ENCODE measurements around the gene DDX31. TPM values are rescaled to one million over a fixed set of nuclear protein-coding genes. Genes with fewer than 3 reads are reported as not detected.
"Not testable (repeated sequence)": the region's sequence is repeated elsewhere in the genome, so short reads cannot be mapped to it uniquely, and the experiment has no call there.

Gene DDX31
- 25.8 TPM for total RNA-seq

DNA sequence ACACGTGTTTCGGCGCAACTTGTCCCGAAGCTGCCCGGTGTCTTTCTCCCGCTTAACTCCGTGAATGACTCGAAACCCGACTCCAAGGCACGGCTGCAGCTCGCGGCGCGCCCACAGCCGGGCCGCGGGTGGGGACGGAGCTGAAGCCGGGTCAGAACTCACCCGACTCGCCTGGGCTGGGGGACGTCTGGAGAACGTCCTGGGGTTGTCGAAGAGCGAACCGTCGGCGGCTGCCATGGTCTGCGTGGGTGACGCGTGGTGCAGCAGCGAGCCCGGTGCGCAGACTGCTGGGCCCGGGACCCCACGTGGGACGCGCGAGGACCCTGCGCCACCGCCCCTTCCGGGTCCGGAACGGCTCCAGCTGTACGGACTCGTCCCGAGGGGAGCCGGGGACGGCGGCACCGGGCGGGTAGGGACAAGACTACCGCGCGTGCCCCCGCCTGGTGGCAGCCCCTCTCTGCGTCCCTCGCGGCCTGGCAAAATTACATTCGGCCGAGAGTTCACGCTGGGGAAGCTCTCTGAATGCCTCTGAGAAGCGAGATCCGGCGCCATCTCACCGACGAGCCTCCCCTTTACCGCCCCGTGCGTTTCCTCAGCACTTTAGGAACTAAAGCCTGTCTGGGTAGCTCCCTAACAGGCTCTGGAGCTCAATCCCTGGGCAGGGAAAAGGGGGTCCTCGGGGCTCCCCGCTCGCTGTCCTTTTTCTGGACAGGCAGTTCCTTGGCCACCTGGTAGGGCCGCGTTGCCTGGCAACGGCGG lies at the start of gene DDX31:
TSS of gene DDX31 (minus strand) at position 286 of the 759 bp plus-strand sequence. CDS start at position 237, 49 bp downstream.
- DNase-seq (ENCODE audit: low spot score), result peak; percentile 88

DNA sequence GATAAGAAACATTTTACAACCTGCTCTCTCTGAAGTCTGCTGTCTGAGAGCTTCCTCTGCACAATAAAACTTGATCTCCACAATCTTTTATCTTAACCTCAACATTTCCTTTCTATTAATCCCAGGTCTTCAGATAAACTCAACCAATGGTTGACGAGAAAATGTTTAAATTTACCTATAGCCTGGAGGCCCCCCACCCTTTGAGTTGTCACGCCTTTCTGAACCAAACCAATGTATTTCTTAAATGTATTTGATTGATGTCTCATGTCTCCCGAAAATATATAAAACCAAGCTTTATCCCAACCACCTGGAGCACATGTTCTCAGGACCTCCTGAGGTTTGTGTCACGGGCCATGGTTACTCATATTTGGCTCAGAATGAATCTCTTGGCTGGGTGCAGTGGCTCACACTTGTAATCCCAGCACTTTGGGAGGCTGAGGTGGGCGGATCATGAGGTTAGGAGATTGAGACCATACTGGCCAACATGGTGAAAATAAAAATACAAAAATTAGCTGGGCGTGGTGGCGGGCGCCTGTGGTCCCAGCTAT lies 48.7 kb upstream of the DDX31 start:
- not testable (repeated sequence) for DNase-seq (ENCODE audit: low spot score)

DNA sequence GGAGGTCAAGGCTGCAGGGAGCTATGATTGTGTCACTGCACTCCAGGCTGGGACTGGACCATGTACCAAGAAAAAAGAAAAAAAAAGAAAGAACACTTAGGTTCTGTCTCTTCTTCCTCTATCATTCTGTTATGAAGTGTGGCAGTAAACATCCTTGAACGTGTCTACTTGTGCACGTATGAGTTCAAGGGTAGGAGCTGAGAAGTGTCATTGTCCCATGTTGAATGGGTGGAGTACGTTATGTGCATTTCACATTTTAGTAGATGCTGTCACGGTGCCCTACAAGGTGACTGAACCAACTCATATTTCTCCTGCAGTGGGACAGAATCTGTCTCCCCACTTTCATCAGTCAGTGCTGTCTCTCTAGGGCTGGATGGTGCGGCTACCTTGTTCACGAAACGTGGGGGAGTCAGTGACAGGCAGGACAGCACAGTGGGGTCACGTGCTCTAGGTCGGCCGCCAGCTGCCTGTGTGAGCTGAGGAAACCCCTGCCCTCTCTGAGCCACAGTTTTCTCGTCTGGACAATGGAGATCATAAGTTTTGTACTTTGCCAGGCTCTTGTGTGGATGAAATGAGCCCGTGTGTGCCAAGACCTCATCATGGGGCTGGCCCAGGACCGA lies 47.7 kb upstream of the DDX31 start:
- no peak for DNase-seq (ENCODE audit: low spot score)

DNA sequence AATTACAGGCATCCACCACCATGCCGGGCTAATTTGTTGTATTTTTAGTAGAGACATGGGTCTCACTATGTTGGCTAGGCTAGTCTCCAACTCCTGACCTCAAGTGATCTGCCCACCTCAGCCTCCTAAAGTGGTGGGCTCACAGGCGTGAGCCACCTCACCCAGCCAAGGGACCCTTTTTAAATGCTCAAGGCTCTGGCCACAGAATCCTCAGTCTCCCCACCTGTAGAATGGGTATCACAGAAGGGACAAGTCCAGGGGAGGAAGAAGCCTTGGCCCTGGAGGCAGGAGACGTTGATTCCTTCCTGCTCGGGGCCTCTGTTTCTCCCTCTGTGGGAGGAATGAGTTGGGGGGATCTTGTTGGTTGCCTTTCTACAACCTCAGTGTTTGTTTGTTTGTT lies 46.2 kb upstream of the DDX31 start:
- DNase-seq (ENCODE audit: low spot score), result no peak

DNA sequence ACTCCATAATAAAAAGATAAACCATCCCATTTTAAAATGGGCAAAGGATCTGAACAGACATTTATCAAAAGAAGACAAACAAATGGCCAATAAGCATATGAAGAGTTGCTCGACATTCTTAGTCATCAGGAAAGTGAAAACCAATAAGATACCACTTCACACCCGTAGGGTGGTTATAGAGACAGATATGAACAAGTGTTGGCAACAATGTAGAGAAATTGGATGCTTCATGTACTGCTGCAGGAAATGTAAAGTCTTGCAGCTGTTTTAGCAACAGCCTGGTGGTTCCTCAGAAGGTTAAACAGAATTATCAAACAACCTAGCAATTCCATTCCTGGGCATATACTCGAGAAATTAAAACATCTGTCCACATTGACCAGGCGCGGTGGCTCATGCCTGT lies 43.0 kb upstream of the DDX31 start:
- DNase-seq (ENCODE audit: low spot score), result no peak

DNA sequence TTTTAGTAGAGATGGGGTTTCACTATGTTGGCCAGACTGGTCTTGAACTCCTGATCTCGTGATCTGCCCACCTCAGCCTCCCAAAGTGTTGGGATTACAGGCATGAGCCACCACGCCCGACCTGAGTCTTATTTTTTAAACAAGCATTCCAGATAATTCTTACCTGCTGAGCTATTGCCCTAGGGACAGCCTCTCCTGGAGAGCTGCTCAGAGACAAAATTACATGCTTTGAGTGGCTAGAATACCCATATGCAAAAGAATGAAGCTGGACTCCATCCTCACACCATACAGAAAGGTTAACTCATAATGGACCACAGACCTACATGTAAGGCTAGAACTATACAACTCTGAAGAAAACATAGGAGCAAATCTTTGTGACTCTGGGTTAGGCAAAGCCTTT lies 42.1 kb upstream of the DDX31 start:
- no peak for DNase-seq (ENCODE audit: low spot score)

DNA sequence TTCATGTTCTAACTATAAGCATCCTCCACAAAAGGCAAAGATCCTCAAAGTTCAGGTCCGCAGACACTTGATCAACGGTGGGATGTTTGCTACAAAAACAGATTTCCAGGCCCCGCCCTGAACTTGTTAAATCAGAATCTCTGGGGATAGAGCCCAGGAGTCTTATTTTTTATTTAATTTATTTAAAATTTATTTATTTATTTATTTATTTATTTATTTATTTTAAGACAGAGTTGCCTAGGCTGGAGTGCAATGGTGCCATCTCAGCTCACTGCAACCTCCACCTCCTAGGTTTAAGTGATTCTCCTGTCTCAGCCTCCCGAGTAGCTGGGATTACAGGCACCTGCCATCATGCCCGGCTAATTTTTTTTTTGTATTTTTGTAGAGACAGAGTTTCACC lies 41.4 kb upstream of the DDX31 start:
- not testable (repeated sequence) for DNase-seq (ENCODE audit: low spot score)

DNA sequence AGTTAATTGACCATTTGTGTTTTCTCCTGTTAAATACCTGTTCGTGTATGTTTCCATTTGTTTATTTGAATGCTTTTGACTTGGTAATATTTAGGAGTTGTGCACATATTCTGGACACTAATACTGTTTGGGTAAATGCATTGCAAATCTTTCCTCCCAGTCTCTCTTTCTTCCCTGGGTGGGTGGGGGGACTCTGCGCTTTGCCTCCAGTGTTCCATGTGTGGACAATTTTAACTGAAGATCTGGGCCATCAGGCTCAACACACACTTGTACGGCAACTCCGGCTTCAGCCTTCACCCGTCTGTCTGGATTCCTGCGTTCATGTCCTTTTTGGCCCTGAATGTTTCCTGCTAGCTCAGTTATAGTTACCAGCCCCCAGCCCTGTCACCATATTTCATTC lies 40.5 kb upstream of the DDX31 start:
- DNase-seq (ENCODE audit: low spot score), result no peak

DNA sequence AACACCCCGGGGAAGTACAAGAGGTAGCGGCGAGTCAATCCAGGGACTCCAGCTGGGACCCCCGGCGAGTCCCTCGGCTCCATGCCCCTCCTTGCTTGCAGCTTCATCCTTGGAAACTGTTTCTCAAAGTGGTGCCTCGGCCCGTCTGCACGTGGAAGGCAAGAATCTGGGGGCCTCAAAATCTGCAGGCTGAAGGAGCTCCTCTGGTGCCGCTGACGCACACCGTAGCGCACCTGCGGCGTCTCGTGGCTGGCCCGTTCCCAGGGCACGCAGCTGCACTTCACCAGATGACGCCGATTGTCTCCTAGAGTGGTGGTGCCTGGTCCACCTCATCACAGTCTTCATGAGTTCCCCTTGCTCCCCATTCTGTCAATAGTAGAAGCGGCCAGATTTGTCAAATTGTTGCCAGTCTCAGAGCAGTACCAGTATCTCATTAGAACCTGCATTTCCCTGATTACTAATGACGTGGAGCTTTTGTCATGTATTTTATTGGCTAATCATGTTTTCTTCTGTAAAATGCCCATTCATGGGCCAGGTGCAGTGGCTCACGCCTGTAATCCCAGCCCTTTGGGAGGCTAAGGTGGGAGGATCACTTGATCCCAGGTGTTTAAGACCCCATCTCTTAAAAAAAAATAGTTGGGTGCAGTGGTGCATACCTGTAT lies 39.1 kb upstream of the DDX31 start:
- no peak for DNase-seq (ENCODE audit: low spot score)

DNA sequence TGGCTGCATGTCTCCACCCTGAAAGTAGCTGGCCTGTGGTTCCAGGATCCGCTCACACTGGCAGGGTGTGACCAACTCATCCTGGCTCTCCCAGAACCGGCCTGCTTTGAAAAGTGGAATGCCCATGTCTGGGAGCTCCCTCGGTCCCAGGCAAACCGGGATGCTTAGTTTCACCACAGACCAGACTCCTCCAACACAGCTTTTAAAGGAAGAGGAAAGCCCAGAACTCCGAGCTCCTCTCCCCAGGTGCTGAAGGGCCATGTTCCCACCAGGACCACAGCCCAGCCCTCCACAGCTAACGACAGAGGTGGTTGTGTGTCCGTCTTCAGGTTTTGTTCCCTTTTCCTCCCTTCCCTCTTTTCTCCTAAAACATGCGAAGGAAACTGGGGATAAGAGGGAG lies 38.5 kb upstream of the DDX31 start:
- DNase-seq (ENCODE audit: low spot score), result no peak

DNA sequence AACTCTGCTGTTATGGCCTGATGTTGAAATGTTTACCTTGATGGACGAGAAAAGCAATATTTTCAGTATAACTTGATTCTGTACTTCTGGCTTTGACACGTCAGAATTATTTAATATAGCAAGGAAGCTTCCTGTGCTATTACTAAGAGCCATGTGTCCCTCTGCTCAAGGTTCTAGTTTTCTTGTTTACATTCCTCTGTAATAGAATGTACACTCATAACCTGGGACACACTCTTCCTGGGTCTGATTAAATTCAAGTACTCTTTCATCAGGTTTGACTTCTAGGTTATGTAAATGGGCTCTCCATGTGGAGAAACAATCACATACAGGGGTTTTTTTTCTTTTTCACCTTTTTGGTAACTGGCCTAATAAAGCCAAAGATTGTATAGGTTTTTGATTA lies 33.6 kb upstream of the DDX31 start:
- DNase-seq (ENCODE audit: low spot score), result no peak

DNA sequence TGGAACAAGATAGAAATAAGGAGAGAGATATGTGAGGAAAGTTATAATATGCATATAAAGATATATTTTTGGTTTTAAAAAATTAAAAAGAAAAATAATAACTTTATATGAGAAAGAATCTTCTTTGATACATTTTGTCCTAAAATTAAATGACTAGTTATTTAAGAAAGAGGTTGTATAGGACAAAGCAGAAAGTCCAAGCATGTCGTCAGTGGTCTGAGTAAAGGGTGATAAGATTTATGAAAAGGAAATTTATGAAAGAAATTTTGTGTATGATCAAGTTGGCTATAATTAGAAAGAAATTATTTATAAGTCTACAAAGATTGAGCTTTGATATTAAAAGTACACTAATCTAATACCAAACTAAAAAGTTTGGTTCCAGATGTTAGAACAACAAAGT lies 32.5 kb upstream of the DDX31 start:
- DNase-seq (ENCODE audit: low spot score), result no peak

DNA sequence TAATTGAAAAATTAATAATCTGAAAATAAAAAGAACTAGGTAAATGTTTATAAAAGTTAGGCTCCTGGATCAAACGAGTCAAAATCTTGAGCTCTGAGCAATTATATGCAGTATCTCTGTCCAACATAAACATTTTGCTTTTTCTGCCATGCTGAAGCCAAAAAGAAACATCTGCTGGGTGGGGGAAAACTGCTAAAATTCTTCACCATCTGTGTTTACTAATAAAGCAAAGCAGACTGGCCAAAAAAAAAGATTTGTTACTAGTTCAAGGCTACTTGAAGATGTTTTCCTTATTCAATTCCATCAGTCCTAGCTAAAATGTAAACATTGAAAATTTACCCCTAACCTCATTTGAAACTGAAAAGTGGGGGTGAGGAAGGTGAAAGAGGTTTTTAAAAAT lies 30.2 kb upstream of the DDX31 start:
- DNase-seq (ENCODE audit: low spot score), result no peak

DNA sequence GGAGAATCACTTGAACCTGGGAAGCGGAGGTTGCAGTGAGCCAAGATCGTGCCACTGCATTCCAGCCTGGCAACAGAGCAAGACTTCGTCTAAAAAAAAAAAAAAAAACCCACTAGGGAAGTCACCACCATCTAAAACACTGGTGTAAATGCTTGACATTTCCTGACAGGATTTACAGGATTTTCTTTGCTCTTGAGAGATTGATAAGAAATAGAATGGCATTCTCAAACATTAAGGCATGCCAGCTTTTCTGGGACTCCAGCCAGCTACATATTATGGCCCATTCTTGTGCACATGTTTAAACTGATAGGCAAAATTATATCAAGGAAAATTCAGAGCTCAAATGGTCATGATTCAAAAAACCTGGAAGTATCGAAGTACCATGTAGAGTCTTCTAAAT lies 29.2 kb upstream of the DDX31 start:
- DNase-seq (ENCODE audit: low spot score), result peak; percentile 52

DNA sequence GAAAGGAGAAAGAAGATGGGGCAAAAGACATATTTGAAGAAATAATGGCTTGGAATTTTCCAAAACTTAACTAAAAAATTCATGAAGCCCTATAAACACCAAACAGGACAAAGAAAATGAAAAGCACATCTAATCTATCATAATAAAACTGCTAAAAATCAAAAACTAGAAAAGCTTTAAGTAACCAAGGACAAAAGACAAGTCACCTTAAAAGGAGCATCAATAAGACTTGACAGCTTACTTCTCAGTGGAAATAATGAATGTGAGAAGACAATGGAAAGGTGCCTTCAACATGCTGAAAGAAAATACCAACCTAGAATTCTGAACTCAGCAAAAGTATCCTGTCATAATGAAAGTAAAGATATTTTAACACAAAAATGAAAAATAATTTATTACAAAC lies 27.4 kb upstream of the DDX31 start:
- DNase-seq (ENCODE audit: low spot score), result no peak

DNA sequence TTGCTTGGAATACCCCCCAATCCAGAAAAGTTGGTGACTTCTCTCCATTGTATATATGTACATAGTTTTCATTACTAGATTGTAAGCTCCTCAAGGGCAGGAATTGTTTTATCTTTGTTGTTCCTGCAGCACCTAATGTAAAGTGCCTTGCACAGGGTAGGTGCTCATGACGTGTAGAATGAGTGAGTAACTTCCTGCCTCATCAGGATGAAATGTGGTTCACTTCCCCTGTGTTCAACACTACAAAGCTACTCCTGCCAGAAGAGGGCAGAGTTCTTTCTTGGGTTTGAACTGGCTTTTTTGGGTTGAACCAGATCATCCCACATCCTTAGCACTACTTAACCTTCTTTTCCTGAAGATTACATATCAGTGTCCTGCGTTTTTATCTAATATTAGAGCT lies 24.4 kb upstream of the DDX31 start:
- no peak for DNase-seq (ENCODE audit: low spot score)

DNA sequence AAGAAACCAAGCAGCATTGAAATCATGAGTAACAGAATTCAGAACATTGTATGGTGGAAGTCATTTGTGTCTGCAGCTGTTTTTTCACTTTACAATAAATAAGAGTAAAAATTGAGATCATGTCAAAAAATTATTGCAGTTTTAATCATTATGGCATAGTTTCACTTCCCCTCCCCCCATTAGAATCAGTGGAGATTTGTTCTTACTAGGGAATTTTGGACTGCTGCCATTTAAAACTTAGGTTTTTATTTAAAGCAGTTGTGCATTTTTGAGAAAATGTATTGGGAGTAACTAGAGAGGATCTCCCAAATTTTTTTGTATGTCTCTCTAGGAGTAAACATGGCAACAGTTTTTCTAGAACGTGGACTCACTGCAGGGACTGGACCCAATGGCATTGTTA lies 20.9 kb upstream of the DDX31 start:
- DNase-seq (ENCODE audit: low spot score), result no peak

DNA sequence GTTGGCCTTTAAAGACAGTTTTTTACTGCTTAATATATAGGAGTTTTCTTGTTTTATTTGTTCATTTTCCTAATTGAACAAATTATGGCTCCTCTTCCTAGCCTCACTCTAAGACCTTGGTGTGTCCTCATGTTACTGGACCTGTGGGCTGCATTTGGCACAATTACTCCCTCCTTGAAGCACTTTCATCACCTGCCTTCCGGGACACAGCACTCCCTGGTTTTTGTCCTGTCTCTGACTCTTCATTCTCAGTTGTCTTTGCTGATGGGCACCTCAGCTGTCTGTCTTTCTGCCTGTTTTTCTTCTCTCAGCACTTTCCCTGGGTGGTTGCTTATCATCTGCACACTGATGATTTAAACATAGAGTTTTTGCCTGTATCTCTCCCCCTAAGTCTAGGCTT lies 14.1 kb upstream of the DDX31 start:
- no peak for DNase-seq (ENCODE audit: low spot score)

DNA sequence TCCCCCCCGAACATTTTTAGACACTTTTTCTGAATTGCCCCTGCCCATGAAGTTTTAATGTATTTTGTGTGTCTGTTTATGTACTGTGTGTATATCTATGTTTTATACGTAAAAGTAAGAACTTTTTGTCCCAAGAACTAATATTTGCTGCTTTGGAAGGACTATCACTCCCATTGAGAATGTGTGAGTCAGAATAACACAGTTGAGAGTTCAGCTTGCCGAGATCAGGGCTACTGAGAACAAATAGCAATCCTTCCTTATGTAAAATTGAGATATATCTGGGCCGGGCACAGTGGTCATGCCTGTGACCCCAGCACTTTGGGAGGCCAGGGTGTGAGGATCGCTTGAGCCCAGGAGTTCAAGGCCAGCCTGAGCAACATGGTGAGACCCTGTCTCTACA lies 11.8 kb upstream of the DDX31 start:
- DNase-seq (ENCODE audit: low spot score), result no peak

DNA sequence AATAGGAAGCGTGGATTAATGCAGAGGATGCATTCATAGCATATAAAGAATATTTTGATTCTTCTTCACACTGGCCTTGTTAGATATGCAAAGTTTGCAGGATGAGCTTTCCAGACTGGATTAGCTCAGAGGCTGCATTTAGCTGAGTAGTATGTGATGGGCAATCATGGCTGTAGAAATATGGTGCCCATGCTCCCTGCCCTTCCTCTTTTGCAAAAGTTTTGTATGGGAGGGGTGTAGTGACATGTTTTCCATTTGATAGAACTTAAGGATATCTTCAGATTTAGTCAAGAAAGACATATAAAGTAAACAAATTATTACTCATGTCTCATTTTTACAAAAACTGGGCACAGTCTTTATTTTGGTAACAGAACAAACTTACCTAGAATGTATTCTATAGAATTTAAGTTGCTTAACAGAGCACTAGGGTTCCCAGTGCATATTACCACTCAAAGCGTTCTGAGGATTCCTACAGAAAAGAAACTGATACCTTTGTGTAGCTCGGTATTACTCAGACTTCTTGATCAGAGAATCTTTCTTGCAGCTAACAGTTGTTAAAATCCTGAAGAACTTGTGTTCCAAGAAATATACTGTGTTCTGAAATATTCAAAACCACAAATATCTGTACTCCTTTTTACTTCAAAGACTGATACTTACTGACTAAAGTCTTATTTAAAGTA lies 10.3 kb upstream of the DDX31 start:
- no peak for DNase-seq (ENCODE audit: low spot score)

DNA sequence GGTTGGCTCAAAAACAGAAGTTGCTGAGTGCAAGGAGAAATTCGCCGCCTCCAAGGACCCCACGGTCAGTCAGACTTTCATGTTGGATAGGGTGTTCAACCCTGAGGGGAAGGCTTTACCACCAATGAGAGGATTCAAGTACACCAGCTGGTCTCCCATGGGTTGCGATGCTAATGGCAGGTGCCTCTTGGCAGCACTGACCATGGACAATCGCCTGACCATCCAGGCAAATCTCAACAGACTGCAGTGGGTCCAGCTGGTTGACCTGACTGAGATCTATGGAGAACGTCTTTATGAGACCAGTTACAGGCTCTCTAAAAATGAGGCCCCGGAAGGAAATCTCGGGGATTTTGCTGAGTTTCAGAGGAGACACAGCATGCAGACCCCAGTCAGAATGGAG lies 8.2 kb upstream of the DDX31 start:
- DNase-seq (ENCODE audit: low spot score), result no peak

DNA sequence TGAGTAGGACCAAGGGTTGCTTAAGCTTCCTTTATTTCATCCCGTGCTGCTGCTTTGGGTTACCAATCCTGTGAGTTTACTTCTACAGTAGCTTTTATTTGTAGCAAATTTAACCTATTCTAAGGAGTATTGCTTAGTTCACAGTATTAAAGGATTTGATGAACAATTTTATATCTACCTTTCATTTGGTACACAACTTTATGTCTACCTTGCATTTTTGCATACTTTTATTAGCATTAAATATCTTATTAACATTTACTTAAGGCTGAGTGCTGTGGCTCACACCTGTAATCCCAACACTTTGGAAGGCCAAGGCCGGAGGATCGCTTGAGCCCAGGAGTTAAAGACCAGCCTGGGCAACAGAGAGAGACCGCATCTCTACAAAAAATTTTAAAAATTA lies 4.7 kb upstream of the DDX31 start:
- no peak for DNase-seq (ENCODE audit: low spot score)
